GM19328 (cell line): ENCODE data around the gene ENAH.
"Not testable (repeated sequence)": the region's sequence is repeated elsewhere in the genome, so short reads cannot be mapped to it uniquely, and the experiment has no call there.

ENCODE experiments used
- ATAC-seq: cut with Tn5 transposase; IDR thresholded peaks from one replicate; pipeline ENCODE4 v1.9.1; 2021; ENCODE audit warnings: mild to moderate bottlenecking, moderate library complexity; ENCODE audit not compliant: unreplicated experiment

ENAH gene

DNA sequence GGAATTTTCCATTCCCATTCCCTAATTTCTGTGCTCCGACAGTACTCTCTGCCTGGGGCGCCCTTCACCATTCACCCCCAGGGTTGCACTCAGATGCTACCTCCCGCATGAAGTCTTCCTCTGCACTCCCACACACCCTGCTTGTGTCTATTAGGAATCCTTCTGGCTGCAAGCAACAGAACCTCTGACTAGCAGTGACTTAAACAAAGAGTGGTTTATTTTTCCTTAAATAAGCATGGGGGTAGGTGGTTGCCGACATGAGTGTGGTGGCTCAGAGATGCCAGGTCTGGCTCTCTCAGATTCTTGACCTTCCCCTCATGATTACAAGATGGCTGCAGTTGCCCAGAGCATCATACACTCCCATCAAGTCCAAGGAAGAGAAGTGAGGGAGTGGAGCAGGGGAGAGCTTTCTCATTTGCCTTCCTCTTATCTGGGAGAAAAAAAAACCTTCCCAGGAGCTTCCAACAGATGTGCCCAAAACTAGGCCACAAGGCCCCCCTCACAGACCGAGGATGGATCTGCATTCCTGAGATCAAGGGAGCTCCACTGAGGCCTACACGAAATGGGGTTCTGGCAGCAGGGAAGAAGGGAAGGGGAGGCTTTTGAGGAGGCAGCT lies 175.5 kb downstream of the ENAH start:
- no peak for ATAC-seq

- ATAC-seq, result no peak
Measured at GRCh38 chr1:225476538-225476988, 176.4 kb downstream of the ENAH start.

DNA sequence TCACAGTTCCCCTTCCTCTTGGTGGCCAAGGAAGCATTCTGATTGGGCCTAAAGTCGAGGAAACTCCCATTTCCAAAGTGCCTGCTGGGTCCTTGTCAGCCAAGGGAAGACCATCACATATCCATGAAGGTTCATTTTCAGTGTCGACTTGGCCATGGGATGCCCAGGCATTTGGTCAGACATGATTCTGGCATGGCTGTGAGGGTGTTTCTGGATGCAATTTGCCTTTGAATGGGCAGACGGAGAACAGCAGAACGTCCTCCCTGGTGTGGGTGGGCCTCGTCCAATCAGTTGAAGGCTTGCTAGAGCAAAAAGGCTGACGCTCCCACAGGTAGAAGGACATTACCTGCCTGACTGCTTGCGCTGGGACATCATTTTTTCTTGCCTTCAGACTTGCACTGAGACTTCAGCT lies 176.8 kb downstream of the ENAH start:
- ATAC-seq, result no peak

DNA sequence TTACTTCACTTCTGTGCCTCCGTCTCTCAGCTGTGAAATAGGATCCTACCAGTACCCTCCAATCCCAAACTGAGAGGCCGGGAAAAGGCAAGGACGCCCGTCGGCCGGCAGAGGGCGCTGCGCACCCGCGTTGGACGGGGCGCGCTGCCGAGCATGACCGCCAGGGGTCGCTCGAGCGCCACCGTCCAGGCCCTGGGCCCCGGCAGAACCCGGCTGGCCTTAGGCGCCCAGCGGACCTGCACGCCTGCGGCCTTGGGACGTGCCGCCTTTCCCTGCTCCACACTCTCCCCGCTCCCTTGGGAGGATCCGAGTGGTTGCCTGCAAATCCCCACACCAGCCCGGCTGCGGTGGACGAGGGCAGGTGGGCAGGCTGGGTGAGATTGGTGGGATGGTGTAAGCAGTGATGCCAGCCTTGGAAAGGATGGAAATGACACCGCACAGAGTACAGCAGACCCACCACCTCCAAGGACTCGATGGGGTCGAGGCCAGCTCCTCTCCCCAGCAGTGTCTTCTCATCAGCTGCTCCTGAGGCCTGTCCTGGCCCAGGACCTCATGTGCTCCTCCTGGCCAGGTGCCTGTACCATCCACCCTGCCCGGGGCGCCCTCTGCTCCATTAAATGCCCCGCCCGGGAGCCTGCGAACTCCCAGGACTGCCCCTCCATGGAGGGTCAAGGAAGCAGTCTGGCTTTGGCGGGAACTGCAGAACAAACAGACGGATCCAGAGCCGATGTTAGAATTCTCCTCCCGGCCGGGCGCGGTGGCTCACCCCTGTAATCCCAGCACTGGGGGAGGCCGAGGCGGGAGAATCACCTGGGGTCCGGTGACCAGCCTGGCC lies 177.7 kb downstream of the ENAH start:
- ATAC-seq, result peak; percentile 64

GRCh38 chr1:225474439-225474985 lies 178.4 kb downstream of the ENAH start:
- ATAC-seq, result no peak

DNA sequence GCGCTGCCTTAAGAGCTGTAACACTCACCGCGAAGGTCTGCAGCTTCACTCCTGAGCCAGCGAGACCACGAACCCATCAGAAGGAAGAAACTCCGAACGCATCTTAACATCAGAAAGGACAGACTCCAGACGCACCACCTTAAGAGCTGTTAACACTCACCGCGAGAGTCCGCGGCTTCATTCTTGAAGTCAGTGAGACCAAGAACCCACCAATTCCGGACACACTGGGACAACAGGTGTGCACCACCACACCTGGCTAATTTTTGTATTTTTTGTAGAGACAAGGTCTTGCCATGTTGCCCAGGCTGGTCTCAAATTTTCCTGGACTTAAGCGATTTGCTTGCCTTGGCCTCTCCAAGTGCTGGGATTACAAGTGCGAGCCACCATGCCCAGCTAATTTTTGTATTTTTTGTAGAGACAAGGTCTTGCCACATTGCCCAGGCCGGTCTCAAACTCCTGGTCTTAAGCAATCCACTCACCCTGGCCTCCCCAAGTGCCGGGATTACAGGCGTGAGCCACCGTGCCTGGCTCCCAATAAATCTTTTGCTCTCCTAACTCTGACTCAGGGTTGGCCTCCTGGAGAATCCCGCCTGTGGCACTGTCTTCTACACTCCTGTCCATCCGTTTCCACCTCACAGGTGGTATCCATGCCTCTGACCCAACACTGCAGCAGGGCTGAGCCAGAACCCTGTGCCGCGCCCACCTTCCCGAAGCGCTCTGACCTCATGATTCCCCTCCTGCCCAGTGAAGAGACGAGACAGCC lies 179.1 kb downstream of the ENAH start:
- ATAC-seq, result not testable (repeated sequence)

DNA sequence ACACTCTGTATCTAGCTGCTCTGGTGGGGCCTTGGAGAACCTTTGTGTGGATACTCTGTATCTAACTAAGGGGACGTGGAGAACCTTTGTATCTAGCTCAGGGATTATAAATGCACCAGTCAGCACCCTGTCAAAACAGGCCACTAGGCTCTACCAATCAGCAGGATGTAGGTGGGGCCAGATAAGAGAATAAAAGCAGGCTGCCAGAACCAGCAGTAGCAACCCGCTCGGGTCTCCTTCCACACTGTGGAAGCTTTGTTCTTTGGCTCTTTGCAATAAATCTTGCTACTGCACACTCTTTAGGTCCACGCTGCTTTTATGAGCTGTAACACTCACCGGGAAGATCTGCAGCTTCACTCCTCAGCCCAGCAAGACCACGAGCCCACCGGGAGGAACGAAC lies 179.7 kb downstream of the ENAH start:
- not testable (repeated sequence) for ATAC-seq

DNA sequence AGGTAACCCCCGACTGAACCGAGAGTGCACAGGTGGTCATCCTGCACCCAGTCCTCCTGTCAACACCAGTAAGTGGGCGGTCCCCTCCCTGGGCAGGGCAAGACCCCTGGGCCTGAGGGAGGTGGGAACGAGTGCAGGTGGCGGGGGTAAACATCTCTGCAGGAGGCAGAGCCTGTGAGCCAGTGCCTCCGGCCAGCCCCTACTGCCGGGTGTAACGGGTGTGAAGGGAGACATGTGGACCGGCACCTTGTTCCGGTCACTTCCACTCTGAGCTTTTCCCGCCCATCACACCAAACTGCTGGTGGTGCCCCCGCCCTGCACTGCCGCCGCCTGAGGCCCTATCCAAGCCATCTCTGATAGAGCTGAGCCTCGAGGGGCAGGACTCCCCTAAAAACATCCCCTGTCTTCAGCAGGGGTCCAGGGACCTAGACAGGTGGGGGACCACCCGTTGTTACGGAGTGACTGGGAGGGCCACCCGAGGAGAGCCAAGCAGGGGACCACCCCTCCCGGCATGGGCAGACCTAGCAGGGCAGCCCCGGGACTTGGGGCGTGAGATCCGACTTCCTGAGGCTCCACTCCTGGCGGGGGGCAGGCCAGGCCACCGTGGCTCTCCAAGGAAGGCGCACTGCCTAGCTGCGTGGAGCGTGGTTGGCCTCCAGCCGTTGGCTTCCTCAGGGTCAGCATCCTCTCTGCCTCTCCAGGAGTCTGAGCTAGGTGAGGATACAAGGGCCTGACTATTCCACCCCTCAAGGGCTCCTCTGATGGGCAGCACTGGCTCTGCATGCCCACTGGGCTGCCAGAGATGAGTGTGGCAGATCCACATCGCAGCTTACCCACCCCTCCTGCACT lies 181.2 kb downstream of the ENAH start:
- ATAC-seq, result no peak

DNA sequence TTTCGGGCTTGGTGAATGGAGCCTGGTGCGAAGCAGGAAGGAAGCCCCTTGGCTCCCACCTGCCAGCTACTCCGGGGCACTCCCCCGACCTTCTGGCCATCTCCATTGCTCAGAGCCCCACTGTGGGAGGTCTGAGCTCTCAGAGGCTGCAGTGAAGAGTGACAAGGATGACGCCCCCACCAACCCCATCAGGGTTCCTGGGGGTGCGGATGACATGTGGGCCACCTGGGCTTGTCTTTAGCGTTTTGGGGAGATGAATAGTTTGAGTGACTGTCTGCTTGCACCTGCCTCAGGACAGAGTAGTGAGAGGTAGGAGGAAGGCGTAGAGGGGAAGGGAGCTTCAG lies 181.8 kb downstream of the ENAH start:
- ATAC-seq, result no peak

- ATAC-seq, result no peak
Measured at GRCh38 chr1:225470211-225471108, 182.5 kb downstream of the ENAH start.

DNA sequence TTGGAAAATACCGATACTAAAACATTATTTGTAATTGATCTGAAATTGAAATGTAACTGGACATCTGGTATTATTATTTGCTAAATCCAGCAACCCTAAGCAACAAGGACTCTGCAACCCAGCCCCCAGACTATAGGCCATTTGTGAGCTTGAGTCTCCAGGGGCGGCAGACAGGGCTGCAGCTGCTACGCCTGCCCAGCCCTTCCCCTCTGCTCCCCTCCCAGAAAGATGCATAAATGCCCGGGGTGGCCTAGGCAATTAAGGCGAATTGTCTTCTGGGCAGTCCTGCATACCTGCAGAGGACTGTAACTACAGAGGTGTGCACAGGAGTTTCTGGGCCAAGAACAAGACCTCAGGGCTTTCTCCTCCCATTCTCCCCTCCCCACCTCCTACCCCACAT lies 183.9 kb downstream of the ENAH start:
- no peak for ATAC-seq

GRCh38 chr1:225468270-225469020 lies 184.5 kb downstream of the ENAH start:
- ATAC-seq, result no peak

- ATAC-seq, result peak; percentile 90
Measured at GRCh38 chr1:225467193-225468020, 185.5 kb downstream of the ENAH start.

DNA sequence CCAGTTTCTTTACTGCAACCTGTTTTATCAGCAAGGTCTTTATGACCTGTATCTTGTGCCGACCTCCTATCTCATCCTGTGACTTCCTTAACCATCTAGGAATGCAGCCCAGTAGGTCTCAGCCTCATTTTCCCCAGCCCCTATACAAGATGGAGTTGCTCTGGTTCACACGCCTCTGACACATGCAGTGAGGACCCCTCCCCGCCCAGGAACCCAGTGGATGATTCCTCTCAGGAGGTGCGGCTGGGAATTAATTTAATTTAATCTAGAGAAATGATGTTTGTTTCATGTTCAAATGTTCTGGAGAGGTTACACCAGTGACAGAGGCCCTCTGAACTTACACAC lies 186.1 kb downstream of the ENAH start:
- ATAC-seq, result no peak

DNA sequence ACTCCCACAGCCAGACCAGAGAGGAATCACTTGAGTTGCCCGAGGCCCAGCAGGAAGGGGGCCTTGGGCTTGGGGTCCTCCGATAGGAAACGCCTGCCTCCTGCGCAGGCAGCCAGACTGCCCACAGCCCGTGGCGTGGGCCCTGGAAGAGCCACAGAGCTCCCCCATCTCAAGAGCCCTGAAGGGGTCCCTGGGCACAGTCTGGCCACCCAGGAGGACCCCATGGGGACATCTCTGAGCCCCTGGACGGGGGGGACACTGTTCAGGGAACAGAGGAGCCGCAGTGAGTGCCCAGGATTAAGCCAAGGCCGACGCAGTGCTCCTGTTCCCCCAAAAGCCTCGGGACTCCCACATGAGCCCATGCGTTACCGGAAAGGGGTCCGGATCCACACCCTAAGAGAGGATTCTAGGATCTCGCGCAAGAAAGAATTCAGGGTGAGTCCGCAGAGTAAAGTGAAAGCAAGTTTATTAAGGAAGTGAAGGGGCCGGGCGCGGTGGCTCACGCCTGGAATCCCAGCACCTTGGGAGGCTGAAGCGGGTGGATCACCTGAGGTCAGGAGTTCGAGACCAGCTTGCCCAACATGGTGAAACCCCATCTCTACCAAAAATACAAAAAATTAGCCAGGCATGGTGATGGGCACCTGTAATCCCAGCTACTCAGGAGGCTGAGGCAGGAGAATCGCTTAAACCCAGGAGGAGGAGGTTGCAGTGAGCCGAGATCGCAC lies 187.0 kb downstream of the ENAH start:
- ATAC-seq, result no peak

DNA sequence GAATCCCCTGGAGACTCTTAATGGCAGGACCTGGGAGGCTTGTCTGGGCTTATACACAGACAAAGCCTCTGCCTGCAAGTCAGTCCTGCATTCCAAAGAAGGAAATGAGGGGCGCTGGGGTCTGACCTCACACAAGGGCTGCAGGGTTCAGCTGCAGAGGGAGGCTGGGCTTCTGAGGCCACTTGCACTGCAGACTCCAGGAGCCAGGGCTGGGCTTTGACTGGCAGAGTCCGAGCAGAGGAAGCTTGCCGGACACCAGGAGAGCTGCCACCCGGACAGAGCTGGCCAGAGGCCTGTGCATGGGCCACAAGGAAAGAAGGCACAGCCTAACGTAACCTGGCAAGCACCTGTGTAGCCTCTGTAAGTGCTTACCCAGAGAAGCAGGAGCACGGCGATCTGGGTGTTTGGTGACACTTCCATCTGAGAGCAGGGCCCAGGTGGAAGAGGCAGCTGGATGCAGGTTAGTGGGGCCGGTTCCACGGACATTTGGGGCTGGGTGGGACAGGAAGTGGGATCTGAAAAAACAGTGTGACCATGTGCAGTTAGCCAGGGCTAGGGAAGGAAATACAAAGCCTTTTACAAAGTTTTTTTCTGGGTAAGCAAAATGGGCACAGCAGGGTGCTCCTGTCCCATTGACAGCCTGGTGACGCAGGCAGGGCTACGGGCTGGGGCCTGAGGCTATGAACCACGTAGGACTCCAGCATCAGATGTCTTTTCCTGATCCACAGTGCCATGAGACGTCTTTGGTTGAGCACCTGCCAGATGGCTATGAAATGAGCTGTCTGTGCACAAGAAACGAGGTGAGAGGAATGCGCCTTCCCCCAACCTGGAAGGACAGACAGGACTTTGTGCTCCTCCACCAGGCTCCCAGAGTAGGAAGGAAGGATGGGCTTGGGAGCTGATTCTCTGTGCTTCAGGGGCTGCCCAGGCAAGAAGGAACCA lies 187.8 kb downstream of the ENAH start:
- no peak for ATAC-seq
